HG03442 (cell line): Measurements from ENCODE around the gene MAP3K12.
"Not testable (repeated sequence)": the region's sequence is repeated elsewhere in the genome, so short reads cannot be mapped to it uniquely, and the experiment has no call there.

ENCODE experiments used
- ATAC-seq: cut with Tn5 transposase; IDR thresholded peaks from one replicate; pipeline ENCODE4 v1.9.1; 2021; ENCODE audit warnings: mild to moderate bottlenecking, moderate library complexity; ENCODE audit not compliant: unreplicated experiment

The MAP3K12 gene

DNA sequence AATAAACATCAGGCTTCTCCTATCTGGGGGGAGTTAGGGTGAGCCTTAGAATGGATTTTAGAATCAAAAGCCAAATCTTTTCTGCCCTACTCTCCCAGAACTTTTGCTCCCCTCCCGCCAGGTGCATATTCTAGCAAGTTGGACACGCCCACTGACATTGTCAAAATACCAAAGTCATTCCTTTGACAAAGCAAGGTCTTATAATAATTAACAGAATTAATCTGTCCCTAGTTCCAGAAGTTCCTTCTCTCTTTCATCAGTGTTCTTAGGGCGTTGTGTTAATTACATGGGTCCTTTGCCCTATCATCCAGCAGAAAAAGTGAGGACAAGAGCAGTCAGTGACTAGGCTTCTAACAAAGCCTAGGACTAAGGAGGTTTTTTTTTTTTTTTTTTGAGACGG lies 55.3 kb downstream of the MAP3K12 start:
- no peak for ATAC-seq

DNA sequence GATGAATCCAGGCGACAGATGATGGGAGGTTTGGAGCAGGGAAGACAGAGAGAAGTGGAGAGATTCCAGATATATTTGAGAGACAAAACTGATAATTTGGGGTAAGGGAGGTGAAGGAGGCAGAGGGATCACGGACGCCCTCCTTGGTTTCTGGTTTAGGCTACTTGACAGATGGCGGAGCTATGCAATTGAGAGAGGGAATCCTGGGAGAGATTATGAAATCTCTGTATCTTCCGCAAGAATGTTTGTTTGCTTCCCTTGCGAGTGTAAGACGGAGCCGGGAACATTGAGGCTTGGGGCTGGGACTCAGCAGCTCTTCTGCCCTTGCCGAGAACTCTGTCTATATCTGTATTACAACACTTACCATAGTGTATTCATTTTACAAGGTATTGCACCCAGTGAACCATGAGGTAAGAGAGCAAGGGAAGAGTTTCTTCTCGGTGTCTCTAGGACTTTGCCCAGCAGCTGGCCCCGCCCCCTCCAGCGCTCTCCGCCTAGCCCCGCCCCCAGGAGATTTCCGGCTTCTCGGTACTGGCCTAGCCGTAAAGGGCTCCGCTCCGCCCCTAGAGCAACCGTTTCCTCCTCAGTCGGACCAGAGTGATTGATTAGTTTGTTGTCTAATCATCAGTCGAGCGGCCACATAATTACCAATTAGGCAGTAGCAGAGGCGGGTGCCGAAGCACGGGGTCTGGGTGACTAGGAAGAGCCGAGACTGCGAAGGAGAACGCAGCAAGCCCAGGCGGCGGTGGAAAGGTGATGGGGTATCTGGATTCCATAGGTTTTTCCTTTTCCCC lies 58.0 kb downstream of the MAP3K12 start, which contains the start of gene PRR13:
Gene PRR13, plus strand, starts transcription at position 695 of the 794 bp plus-strand sequence. CDS start 981 bp downstream, outside the sequence.
- peak; percentile 96 for ATAC-seq

DNA sequence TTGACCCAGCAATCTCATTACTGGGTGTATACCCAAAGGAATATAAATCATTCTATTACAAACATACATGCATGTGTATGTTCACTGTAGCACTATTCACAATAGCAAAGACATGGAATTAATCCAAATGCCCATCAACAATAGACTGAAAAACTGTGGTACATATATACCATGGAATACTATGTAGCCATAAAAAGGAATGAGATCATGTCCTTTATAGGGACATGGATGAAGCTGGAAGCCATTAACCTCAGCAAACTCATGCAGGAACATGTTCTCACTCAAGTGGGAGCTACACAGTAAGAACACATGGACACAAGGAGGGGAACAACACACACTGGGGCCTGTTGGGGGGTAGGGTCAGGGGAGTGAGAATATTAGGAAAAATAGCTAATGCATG lies 59.7 kb downstream of the MAP3K12 start:
- ATAC-seq = not testable (repeated sequence)

DNA sequence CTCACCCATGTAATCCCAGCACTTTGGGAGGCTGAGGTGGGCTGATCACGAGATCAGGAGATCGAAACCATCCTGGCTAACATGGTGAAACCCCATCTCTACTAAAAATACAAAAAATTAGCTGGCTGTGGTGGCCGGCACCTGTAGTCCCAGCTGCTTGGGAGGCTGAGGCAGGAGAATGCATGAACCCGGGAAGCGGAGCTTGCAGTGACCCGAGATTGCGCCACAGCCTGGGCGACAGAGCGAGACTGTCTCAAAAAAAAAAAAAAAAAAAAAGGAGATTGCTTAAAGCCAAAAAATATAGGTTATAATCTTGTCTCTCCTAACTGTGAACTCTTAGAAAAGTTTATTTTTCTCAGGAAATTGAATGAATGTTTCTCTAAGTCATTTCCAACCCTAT lies 63.9 kb downstream of the MAP3K12 start:
- not testable (repeated sequence) for ATAC-seq

DNA sequence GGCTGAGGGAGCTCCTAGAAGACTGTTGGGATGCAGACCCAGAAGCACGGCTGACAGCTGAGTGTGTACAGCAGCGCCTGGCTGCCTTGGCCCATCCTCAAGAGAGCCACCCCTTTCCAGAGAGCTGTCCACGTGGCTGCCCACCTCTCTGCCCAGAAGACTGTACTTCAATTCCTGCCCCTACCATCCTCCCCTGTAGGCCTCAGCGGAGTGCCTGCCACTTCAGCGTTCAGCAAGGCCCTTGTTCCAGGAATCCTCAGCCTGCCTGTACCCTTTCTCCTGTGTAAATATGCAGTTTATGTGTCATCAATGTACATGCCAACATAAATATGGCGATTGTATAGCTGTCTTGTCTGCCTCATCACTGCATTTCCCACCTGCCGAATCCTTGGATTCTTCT lies 68.1 kb downstream of the MAP3K12 start:
- ATAC-seq = no peak

DNA sequence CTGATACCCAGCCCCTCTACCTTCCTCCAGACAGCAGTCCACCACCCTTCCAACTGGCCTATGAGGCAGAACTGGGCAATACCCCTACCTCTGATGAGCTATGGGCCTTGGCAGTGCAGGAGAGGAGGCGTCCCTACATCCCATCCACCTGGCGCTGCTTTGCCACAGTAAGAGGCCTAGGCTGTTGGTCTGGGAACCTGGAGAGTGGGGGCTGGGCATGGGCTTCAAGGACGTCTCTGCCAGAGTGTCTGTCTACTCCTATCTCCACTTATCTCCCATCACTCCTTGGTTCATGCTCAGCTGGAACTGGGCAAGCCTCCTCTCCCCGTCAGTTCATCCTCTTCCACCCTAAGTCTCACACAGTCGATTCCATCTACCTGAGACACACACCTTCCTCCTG lies 69.1 kb downstream of the MAP3K12 start:
- ATAC-seq = no peak
